ENCODE results near the gene CENPL.
"Not testable (repeated sequence)": the region's sequence is repeated elsewhere in the genome, so short reads cannot be mapped to it uniquely, and the experiment has no call there.

Gene CENPL

DNA sequence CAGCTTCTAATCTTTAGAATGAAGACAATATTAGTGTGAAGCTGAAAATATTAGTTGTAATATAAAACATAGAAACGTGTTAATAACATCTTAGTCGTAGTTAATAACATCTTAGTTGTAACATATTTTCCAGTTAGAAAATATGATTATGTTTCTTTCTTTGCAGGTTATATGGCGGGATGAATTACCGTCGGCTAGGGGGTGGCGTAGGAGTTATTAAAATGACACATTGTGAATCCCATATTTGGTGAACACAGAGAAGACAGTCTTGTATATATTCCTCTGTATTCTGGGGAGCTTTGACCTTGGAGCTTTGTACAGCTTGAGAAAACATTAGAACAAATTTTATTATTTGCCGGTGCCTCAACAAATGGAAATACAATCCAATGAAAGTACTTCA lies 39.7 kb downstream of the CENPL start:
- H3K9ac ChIP-seq (ENCODE audit: low read depth, low read length): no peak overlapping the region
- H3K4me3 ChIP-seq (ENCODE audit: low read depth, low read length): no peak overlapping the region
- H3K36me3 ChIP-seq (ENCODE audit: control insufficient read depth, insufficient read depth, low read length): no peaks in the 10 kb centered on the region
- H3K4me1 ChIP-seq (ENCODE audit: control insufficient read depth, insufficient read depth, low read length): no peaks in the 10 kb centered on the region
- H3K27me3 ChIP-seq (ENCODE audit: control insufficient read depth, insufficient read depth, low read length): no peaks in the 10 kb centered on the region
- no peaks in the 10 kb centered on the region for H3K9me3 ChIP-seq (ENCODE audit: control insufficient read depth, insufficient read depth, low read length)

DNA sequence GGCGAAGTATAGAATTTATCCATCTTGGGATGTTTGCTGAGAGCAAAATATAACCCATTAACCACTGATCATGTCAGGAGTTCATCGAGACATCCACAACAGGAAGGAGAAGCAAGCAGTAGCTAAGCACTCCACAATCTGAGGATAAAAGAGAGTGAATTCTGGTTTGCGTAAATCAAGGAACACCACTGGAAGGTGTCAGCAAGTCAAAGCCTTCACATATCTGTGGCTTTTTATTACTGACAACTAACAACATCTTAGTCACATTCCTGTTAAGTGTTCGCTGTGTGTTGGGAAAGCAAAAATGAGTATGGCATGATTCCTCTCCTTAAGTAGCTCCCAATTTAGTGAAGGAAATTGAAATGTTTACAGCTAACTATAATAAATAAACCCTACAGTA lies 44.7 kb downstream of the CENPL start:
- H3K9ac ChIP-seq (ENCODE audit: low read depth, low read length): no peak overlapping the region
- H3K4me3 ChIP-seq (ENCODE audit: low read depth, low read length): no peak overlapping the region
- H3K36me3 ChIP-seq (ENCODE audit: control insufficient read depth, insufficient read depth, low read length): no peaks in the 10 kb centered on the region
- no peaks in the 10 kb centered on the region for H3K4me1 ChIP-seq (ENCODE audit: control insufficient read depth, insufficient read depth, low read length)
- no peaks in the 10 kb centered on the region for H3K27me3 ChIP-seq (ENCODE audit: control insufficient read depth, insufficient read depth, low read length)
- no peaks in the 10 kb centered on the region for H3K9me3 ChIP-seq (ENCODE audit: control insufficient read depth, insufficient read depth, low read length)

DNA sequence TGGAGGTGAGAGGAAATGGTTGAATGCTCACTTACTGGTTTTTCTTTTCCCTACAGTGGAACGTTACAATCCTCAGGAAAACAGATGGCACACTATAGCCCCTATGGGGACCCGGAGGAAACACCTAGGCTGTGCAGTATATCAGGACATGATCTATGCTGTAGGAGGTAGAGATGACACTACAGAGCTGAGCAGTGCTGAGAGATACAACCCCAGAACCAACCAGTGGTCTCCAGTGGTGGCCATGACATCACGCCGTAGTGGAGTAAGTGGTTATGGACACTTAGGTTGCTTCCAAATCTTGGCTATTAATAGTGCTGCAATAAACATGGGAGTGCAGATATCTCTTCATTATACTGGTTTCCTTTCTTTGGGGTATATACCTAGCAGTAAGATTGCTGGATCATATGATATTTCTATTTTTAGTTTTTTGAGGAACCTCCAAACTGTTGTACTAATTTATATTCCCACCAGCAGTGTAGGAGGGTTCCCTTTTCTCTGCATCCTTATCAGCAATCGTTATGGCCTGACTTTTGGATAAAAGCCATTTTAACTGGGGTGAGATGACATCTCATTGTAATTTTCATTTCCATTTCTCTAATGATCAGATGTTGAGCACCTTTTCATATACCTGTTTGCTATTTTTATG lies 49.0 kb downstream of the CENPL start:
- H3K9ac ChIP-seq (ENCODE audit: low read depth, low read length): no peak overlapping the region
- H3K4me3 ChIP-seq (ENCODE audit: low read depth, low read length): no peak overlapping the region
- no peaks in the 10 kb centered on the region for H3K9me3 ChIP-seq (ENCODE audit: control insufficient read depth, insufficient read depth, low read length)
- no peaks in the 10 kb centered on the region for H3K27me3 ChIP-seq (ENCODE audit: control insufficient read depth, insufficient read depth, low read length)
- H3K4me1 ChIP-seq (ENCODE audit: control insufficient read depth, insufficient read depth, low read length): no peaks in the 10 kb centered on the region
- H3K36me3 ChIP-seq (ENCODE audit: control insufficient read depth, insufficient read depth, low read length): no peaks in the 10 kb centered on the region

DNA sequence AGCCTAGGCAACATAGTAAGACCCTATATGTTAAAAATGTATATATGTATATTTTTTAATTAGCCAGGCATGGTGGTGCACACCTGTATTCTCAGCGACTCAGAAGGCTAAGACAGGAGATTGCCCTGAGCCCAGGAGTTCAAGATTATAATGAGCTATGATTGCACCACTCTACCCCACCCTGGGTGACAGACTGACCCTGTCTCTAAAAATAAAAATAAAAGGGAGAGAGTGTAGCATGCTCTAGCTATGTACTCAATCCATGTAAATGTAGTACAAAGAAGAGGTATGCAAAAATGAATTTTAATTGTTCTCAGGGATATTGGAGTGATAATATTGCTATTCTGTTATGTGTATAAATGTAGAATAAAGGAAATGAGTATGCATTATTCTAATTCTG lies 53.1 kb downstream of the CENPL start:
- Histone ChIP-seq H3K9me3 (ENCODE audit: control insufficient read depth, insufficient read depth, low read length) (no peaks in the 10 kb centered on the region), H3K27me3 (ENCODE audit: control insufficient read depth, insufficient read depth, low read length) (no peaks in the 10 kb centered on the region), H3K4me3 (ENCODE audit: low read depth, low read length) (no peak overlapping the region), H3K9ac (ENCODE audit: low read depth, low read length) (no peak overlapping the region), H3K36me3 (ENCODE audit: control insufficient read depth, insufficient read depth, low read length) (no peaks in the 10 kb centered on the region), H3K4me1 (ENCODE audit: control insufficient read depth, insufficient read depth, low read length) (no peaks in the 10 kb centered on the region)

DNA sequence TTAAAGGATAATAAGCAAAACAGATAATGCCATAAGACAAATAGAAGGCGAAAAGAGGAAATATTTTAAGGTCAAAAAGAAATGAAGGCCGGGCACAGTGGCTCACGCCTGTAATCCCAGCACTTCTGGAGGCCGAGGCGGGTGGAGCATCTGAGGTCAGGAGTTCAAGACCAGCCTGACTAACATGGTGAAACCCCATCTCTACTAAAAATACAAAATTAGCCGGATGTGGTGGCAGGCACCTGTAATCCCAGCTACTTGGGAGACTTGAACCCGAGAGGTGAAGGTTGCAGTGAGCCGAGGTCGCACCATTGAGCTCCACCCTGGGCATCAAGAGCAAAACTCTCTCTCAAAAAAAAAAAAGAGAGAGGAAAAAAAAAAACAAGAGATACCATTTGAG lies 54.4 kb downstream of the CENPL start:
- H3K4me3 ChIP-seq (ENCODE audit: low read depth, low read length); H3K9me3 ChIP-seq (ENCODE audit: control insufficient read depth, insufficient read depth, low read length); H3K4me1 ChIP-seq (ENCODE audit: control insufficient read depth, insufficient read depth, low read length); H3K27me3 ChIP-seq (ENCODE audit: control insufficient read depth, insufficient read depth, low read length); H3K36me3 ChIP-seq (ENCODE audit: control insufficient read depth, insufficient read depth, low read length); H3K9ac ChIP-seq (ENCODE audit: low read depth, low read length): not testable (repeated sequence)

DNA sequence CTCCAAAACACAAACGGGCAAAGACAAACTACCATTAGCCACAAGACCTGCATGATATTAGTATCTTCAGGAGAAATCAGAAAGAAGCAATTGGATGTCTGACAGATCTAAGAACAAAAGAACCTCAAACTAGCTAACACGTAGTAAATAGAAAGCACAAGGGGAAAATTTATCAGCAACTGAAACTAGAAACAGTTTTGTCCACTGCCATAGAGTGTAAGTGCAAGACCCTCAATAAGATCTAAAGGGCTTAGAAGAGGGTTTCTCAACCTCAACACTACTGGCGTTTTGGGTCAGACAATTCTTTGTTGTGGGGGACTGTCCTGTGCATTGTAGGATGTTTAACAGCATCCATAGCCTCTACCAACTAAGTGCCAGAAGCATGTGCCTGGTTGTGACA lies 55.9 kb downstream of the CENPL start:
- no peaks in the 10 kb centered on the region for H3K27me3 ChIP-seq (ENCODE audit: control insufficient read depth, insufficient read depth, low read length)
- no peaks in the 10 kb centered on the region for H3K9me3 ChIP-seq (ENCODE audit: control insufficient read depth, insufficient read depth, low read length)
- H3K9ac ChIP-seq (ENCODE audit: low read depth, low read length): no peak overlapping the region
- no peak overlapping the region for H3K4me3 ChIP-seq (ENCODE audit: low read depth, low read length)
- no peaks in the 10 kb centered on the region for H3K4me1 ChIP-seq (ENCODE audit: control insufficient read depth, insufficient read depth, low read length)
- no peaks in the 10 kb centered on the region for H3K36me3 ChIP-seq (ENCODE audit: control insufficient read depth, insufficient read depth, low read length)

DNA sequence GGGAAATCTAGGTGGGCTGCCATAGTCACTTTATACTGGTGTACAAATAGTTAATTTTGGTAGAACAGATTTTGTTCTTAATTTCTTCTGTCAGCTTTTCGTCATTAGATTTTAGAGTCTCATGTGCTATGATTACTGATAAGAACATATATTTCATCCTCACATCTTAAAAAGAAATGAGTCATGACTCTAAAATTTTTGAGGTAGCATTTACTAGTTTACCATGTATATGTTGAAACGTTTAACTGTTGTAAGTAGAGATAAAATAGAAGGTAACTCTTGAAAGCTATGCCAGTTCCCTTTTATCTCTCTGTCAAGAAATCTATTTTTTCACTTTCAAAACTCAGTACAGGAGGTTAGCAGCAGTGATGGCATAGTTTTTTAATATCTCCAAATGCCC lies 56.5 kb downstream of the CENPL start:
- H3K4me3 ChIP-seq (ENCODE audit: low read depth, low read length): no peak overlapping the region

DNA sequence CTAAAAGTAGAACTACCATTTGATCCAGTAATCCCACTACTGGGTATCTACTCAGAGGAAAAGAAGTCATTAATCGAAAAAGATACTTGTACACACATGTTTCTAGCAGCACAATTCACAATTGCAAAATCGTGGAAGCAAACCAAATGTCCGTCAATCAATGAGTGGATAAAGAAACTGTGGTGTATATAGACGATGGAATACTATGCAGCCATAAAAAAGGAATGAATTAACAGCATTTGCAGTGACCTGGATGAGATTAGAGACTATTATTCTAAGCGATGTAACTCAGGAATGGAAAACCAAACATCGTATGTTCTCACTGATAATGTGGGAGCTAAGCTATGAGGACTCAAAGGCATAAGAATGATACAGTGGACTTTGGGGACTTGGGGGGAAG lies 60.4 kb downstream of the CENPL start:
- H3K27me3 ChIP-seq (ENCODE audit: control insufficient read depth, insufficient read depth, low read length); H3K4me3 ChIP-seq (ENCODE audit: low read depth, low read length); H3K9me3 ChIP-seq (ENCODE audit: control insufficient read depth, insufficient read depth, low read length); H3K36me3 ChIP-seq (ENCODE audit: control insufficient read depth, insufficient read depth, low read length); H3K9ac ChIP-seq (ENCODE audit: low read depth, low read length); H3K4me1 ChIP-seq (ENCODE audit: control insufficient read depth, insufficient read depth, low read length): not testable (repeated sequence)

More for the DNA sequence above, 56.5 kb downstream of the CENPL start:
- no peaks in the 10 kb centered on the region for H3K36me3 ChIP-seq (ENCODE audit: control insufficient read depth, insufficient read depth, low read length)
- no peak overlapping the region for H3K9ac ChIP-seq (ENCODE audit: low read depth, low read length)
- H3K4me1 ChIP-seq (ENCODE audit: control insufficient read depth, insufficient read depth, low read length): no peaks in the 10 kb centered on the region
- H3K27me3 ChIP-seq (ENCODE audit: control insufficient read depth, insufficient read depth, low read length): no peaks in the 10 kb centered on the region
- no peaks in the 10 kb centered on the region for H3K9me3 ChIP-seq (ENCODE audit: control insufficient read depth, insufficient read depth, low read length)

DNA sequence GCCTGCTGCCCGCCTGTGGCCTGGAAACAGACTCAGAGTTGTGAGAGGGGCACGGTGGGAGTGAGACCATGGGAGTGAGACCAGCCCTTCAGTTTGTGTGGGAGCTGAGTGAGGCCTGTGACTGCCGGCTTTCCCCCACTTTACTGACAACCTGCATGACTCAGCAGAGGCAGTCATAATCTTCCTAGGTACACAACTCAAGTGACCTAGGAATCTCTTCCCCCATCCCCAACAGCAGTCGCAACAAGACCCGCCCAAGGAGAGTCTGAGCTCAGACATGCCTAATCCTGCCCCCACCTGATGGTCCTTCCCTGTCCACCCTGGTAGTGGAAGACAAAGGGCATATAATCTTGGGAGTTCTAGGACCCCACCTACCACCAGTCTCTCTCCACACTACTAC lies 65.7 kb downstream of the CENPL start:
- H3K4me1 ChIP-seq (ENCODE audit: control insufficient read depth, insufficient read depth, low read length): no peaks in the 10 kb centered on the region
- H3K4me3 ChIP-seq (ENCODE audit: low read depth, low read length): no peak overlapping the region
- no peak overlapping the region for H3K9ac ChIP-seq (ENCODE audit: low read depth, low read length)
- H3K36me3 ChIP-seq (ENCODE audit: control insufficient read depth, insufficient read depth, low read length): peaks cover 16% of the 10 kb centered on the region
- H3K9me3 ChIP-seq (ENCODE audit: control insufficient read depth, insufficient read depth, low read length): no peaks in the 10 kb centered on the region
- no peaks in the 10 kb centered on the region for H3K27me3 ChIP-seq (ENCODE audit: control insufficient read depth, insufficient read depth, low read length)

DNA sequence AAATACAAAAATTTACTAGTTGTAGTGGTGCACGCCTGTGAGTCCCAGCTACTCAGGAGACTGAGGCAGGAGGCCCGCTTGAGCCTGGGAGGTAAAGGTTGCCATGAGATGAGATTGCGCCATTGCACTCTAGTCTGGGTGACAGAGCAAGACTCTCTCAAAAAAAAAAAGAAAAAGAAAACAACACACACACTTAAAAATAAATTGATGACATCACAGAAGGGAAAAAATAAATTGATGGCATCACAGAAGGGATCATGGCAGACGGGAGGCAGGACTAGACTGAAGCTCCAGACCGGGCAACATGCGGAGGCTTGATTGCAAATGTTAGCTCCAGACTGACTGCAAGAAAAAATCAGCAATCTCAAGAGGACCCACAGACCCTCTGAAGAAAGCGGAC lies 66.6 kb downstream of the CENPL start:
- H3K9ac ChIP-seq (ENCODE audit: low read depth, low read length): no peak overlapping the region
- no peaks in the 10 kb centered on the region for H3K4me1 ChIP-seq (ENCODE audit: control insufficient read depth, insufficient read depth, low read length)
- H3K9me3 ChIP-seq (ENCODE audit: control insufficient read depth, insufficient read depth, low read length): no peaks in the 10 kb centered on the region
- no peaks in the 10 kb centered on the region for H3K27me3 ChIP-seq (ENCODE audit: control insufficient read depth, insufficient read depth, low read length)
- no peak overlapping the region for H3K4me3 ChIP-seq (ENCODE audit: low read depth, low read length)
- H3K36me3 ChIP-seq (ENCODE audit: control insufficient read depth, insufficient read depth, low read length): peaks cover 16% of the 10 kb centered on the region

DNA sequence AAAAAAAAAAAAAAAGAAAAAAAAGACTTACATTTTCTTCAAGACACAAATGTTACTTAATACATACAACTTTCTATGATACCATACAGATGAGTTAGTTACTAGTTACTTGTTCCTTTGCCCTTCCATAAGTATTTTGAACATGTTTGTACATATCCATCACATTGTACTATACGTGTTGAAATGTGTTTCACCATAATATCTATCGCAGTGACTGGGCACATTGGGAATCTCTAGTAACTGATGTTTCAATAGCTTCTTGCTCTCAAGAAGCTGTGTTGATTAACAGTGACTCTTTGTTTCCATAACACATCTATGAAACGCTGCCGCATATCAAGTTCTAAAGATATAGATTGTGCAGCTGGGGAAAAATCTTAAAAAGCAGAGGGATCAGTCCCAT lies 67.0 kb downstream of the CENPL start:
- no peak overlapping the region for H3K9ac ChIP-seq (ENCODE audit: low read depth, low read length)
- H3K4me3 ChIP-seq (ENCODE audit: low read depth, low read length): no peak overlapping the region
- H3K36me3 ChIP-seq (ENCODE audit: control insufficient read depth, insufficient read depth, low read length): peaks cover 16% of the 10 kb centered on the region
- H3K27me3 ChIP-seq (ENCODE audit: control insufficient read depth, insufficient read depth, low read length): no peaks in the 10 kb centered on the region
- H3K9me3 ChIP-seq (ENCODE audit: control insufficient read depth, insufficient read depth, low read length): no peaks in the 10 kb centered on the region
- H3K4me1 ChIP-seq (ENCODE audit: control insufficient read depth, insufficient read depth, low read length): no peaks in the 10 kb centered on the region

DNA sequence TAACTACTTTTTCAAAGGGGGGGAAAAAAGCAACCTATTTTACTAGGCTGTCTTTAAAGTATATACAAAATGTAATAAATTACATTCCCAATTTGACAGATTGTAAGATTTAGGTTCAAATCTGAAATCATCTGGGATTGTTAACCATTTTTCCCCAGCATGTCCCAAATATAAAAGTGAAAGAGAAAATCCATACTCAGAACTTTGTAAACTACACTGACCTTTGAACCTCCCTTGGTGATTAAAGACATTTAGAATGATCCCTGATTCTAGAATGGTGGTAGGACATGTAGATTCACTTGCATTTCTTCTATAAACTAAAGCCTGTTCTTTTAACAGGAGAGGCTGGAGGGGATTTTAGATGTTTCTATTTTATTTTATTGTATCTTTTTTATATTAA lies 70.9 kb downstream of the CENPL start:
- H3K4me3 ChIP-seq (ENCODE audit: low read depth, low read length): no peak overlapping the region
- H3K9me3 ChIP-seq (ENCODE audit: control insufficient read depth, insufficient read depth, low read length): no peaks in the 10 kb centered on the region
- no peaks in the 10 kb centered on the region for H3K27me3 ChIP-seq (ENCODE audit: control insufficient read depth, insufficient read depth, low read length)
- H3K9ac ChIP-seq (ENCODE audit: low read depth, low read length): no peak overlapping the region
- no peaks in the 10 kb centered on the region for H3K4me1 ChIP-seq (ENCODE audit: control insufficient read depth, insufficient read depth, low read length)
- H3K36me3 ChIP-seq (ENCODE audit: control insufficient read depth, insufficient read depth, low read length): peaks cover 9% of the 10 kb centered on the region
